CD4-positive, alpha-beta T cell (primary cell): Measurements from ENCODE around the gene S100Z. TPM values are rescaled to one million over a fixed set of nuclear protein-coding genes. Genes with fewer than 3 reads are reported as not detected.

Experiments used
- ATAC-seq: fragments of 200-7000 bp; cut with Tn5 transposase; one replicate; pipeline ENCODE4 v1.10.0; 2022; ENCODE audit warnings: mild to moderate bottlenecking; ENCODE audit not compliant: poor library complexity
- CTCF ChIA-PET: fragments of 350-600 bp; sonication (Branson Sonifier 250); formaldehyde crosslinking; loops from one replicate; lab custom pipeline; 2021; ENCODE audit warnings: antibody characterized with exemption, inconsistent platforms; lab: Charles Lee
- POLR2A ChIA-PET: fragments of 350-600 bp; sonication (Branson Sonifier 250); formaldehyde crosslinking; loops from one replicate; lab custom pipeline; 2021; ENCODE audit warnings: antibody characterized with exemption, inconsistent platforms; lab: Charles Lee
- DNase-seq, 14 experiments: peaks; one replicate each; pipeline ENCODE4 v3.0.0-alpha.2; 2013 to 2020; ENCODE audit warnings: mixed read lengths in 2 of 14
- H3K27ac ChIP-seq, 2 donors: one replicate each; pipeline versions ENCODE4 v1.5.1 to v1.7.0; 2013; ENCODE audit warnings: low read length in 2 of 2, low read depth in 1 of 2, mild to moderate bottlenecking in 1 of 2
- H3K27me3 ChIP-seq, 2 experiments: 1 replicate in 1 of 2; 2 replicates in 1 of 2; pipeline versions ENCODE4 v1.6.1 to v1.7.0; 2013; ENCODE audit warnings: low read length in 2 of 2, control low read depth in 1 of 2, mild to moderate bottlenecking in 1 of 2, moderate library complexity in 1 of 2; ENCODE audit not compliant: insufficient read depth in 2 of 2, control insufficient read depth in 1 of 2
- H3K36me3 ChIP-seq: one replicate; pipeline ENCODE4 v1.6.1; 2013; ENCODE audit warnings: low read length, control low read depth; ENCODE audit not compliant: insufficient read depth
- H3K4me1 ChIP-seq: one replicate; pipeline ENCODE4 v1.6.1; 2013; ENCODE audit warnings: low read length, control low read depth; ENCODE audit not compliant: insufficient read depth
- H3K4me3 ChIP-seq: one replicate; pipeline ENCODE4 v1.5.1; 2013; ENCODE audit warnings: mild to moderate bottlenecking, low read length, moderate library complexity
- H3K9me3 ChIP-seq, 2 experiments: 1 replicate in 1 of 2; 2 replicates in 1 of 2; pipeline versions ENCODE4 v1.6.1 to v1.7.0; 2013; ENCODE audit warnings: low read length in 2 of 2, mild to moderate bottlenecking in 2 of 2, control low read depth in 1 of 2, moderate library complexity in 1 of 2; ENCODE audit not compliant: control insufficient read depth in 1 of 2, insufficient read depth in 1 of 2
- H3K27ac Mint-ChIP-seq: one replicate; pipeline ENCODE4 v1.8.0; 2020; ENCODE audit warnings: mixed read lengths
- H3K27me3 Mint-ChIP-seq: one replicate; pipeline ENCODE4 v1.8.0; 2021; ENCODE audit warnings: mixed read lengths
- H3K36me3 Mint-ChIP-seq: one replicate; pipeline ENCODE4 v1.8.0; 2021; ENCODE audit warnings: low read depth, mixed read lengths
- H3K4me1 Mint-ChIP-seq: one replicate; pipeline ENCODE4 v1.8.0; 2021; ENCODE audit warnings: low read depth, mixed read lengths
- H3K4me3 Mint-ChIP-seq: one replicate; pipeline ENCODE4 v1.8.0; 2020; ENCODE audit warnings: mild to moderate bottlenecking, mixed read lengths
- H3K9me3 Mint-ChIP-seq: one replicate; pipeline ENCODE4 v1.8.0; 2020; ENCODE audit warnings: mixed read lengths
- CTCF ChIP-seq: fragments of 200-600 bp; IDR thresholded peaks from one replicate; pipeline ENCODE4 v1.8.0; 2022; ENCODE audit warnings: antibody characterized with exemption, mild to moderate bottlenecking
- intact Hi-C, 2 experiments: fragments of 100-400 bp; cut with DNase I in 1 of 2; cut with micrococcal nuclease in 1 of 2; formaldehyde crosslinking; loops; one replicate each; pipeline versions ENCODE4 v1.15.1 to v1.9.0; 2023 to 2025; cut with DNase I, micrococcal nuclease
- total RNA-seq, 174 experiments: library from RNA in 2 of 174; stranded (reverse) in 2 of 174; gene quantifications; one replicate each; pipeline ENCODE4 v1.2.3 and lab custom pipeline; 2021 to 2026

S100Z gene
- total RNA-seq, 2 experiments from 2014 or later: 0.22 to 0.47 TPM

DNA sequence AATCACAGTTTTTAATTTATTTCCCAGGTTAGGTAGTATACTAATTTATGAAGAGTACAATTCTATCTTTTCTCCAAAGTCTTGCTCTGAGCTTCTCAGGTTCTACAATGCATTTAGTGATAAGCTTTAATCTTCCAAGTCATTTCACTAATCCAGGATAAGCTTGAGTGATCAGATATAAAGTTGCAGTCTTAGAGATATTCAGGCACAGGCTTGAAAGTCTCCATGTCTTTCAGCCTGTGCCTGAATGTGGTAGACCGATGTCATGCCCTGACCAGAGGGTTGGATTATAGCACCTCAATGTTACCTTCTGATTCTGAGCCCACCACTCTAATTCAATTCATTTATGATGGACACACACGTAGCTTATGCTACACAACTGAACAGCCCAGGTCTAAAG lies 106.2 kb downstream of the S100Z start:
- Mint-ChIP-seq H3K9me3 (no peaks in the 10 kb centered on the region), H3K27ac (no peak overlapping the region), H3K27me3 (peaks cover 46% of the 10 kb centered on the region), H3K4me1 (no peaks in the 10 kb centered on the region), H3K4me3 (no peak overlapping the region), H3K36me3 (no peaks in the 10 kb centered on the region)
- DNase-seq (no peak), ATAC-seq (no peak)
- intact Hi-C loops: no loop called here
- H3K4me1 ChIP-seq: peaks cover 13% of the 10 kb centered on the region
- no peaks in the 10 kb centered on the region for H3K9me3 ChIP-seq
- ChIA-PET CTCF (no interaction called here), POLR2A (interaction anchor here (0.6 kb wide), 1 partner anchor 653 kb away, joined by 3 read pairs; no protein-coding TSS in a partner anchor)
- H3K27ac ChIP-seq: no peak overlapping the region
- H3K36me3 ChIP-seq: no peaks in the 10 kb centered on the region
- H3K27me3 ChIP-seq: peaks cover 21 to 49% of the 10 kb centered on the region in 2 experiments
- H3K4me3 ChIP-seq: no peak overlapping the region
- no peak for TF ChIP-seq CTCF

DNA sequence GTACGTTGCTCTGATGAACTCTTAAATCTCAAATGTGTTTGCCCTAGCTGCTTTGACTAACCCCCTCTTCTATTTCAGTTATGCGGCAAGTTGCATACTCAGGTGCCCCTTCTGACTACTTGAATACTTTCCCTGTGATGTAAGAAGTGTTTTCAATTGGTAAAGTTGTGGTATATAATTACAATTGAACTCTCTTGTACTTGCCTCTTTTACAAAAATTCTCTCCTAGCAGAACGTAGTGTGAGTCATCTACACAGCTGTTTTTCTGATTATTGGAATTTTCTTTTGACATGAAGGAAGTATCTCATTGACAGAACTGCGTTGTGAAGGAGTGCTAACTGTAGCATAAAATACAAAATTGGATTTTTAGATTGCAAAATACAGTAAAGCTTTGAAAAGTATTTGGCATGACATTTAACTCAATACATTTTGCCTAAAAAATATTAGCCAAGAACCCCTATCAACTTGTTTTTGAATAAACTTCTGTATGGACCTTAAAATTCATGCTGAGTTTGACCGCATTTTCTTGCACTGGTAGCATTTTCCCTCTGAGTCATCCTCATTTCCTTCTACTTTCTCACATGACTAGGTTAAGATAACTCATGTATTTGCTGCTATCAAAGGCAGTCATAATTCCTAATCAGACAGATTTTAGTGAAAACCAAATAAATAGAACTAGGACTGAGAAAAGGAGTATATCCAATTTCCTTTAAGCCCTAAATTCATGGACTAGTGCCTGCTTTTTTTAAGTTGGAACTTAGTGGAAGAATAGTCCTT lies 109.4 kb downstream of the S100Z start:
- H3K4me1 ChIP-seq: peaks cover 5% of the 10 kb centered on the region
- H3K27ac ChIP-seq: no peak overlapping the region
- peak in 2 of 14 experiments; percentile 20 to 27 for DNase-seq
- no peak for TF ChIP-seq CTCF
- no peak for ATAC-seq
- no peaks in the 10 kb centered on the region for H3K36me3 ChIP-seq
- ChIA-PET CTCF (no interaction called here), POLR2A (no interaction called here)
- H3K4me1 Mint-ChIP-seq: no peaks in the 10 kb centered on the region
- no peaks in the 10 kb centered on the region for H3K9me3 ChIP-seq
- H3K9me3 Mint-ChIP-seq: no peaks in the 10 kb centered on the region
- no peaks in the 10 kb centered on the region for H3K36me3 Mint-ChIP-seq
- peaks cover 27% of the 10 kb centered on the region for H3K27me3 Mint-ChIP-seq
- H3K27me3 ChIP-seq: peaks cover 13 to 27% of the 10 kb centered on the region in 2 experiments
- intact Hi-C loops: no loop called here
- no peak overlapping the region for H3K4me3 Mint-ChIP-seq
- H3K4me3 ChIP-seq: no peak overlapping the region
- no peak overlapping the region for H3K27ac Mint-ChIP-seq

GRCh38 chr5:76960004-76960625 lies 110.3 kb downstream of the S100Z start:
- TF ChIP-seq CTCF: no peak
- Histone ChIP-seq H3K9me3 (no peaks in the 10 kb centered on the region), H3K36me3 (no peaks in the 10 kb centered on the region), H3K27ac (no peak overlapping the region), H3K27me3 (peaks cover 8 to 18% of the 10 kb centered on the region in 2 experiments), H3K4me1 (no peaks in the 10 kb centered on the region), H3K4me3 (no peak overlapping the region)
- H3K9me3 Mint-ChIP-seq: no peaks in the 10 kb centered on the region
- H3K27ac Mint-ChIP-seq: no peak overlapping the region
- H3K4me1 Mint-ChIP-seq: no peaks in the 10 kb centered on the region
- intact Hi-C loops: no loop called here
- peaks cover 18% of the 10 kb centered on the region for H3K27me3 Mint-ChIP-seq
- no peak overlapping the region for H3K4me3 Mint-ChIP-seq
- POLR2A ChIA-PET: no interaction called here
- no peaks in the 10 kb centered on the region for H3K36me3 Mint-ChIP-seq
- DNase-seq (no peak), ATAC-seq (no peak)
- CTCF ChIA-PET: no interaction called here
